HCT116 (cell line): ENCODE results near the gene TMEM223.

Source experiments
- POLR2A ChIP-seq: IDR thresholded peaks from 2 replicates; pipeline ENCODE4 v1.7.0; 2011; ENCODE audit warnings: borderline replicate concordance; ENCODE audit not compliant: insufficient read depth, insufficient read length; ENCODE audit errors: extremely low read depth
- POLR2AphosphoS5 ChIP-seq: IDR thresholded peaks from 2 replicates; pipeline ENCODE4 v1.6.1; 2011; ENCODE audit warnings: mild to moderate bottlenecking, low read depth, low read length, moderate library complexity

- TF ChIP-seq POLR2A (no peak), POLR2AphosphoS5 (no peak)
Measured at GRCh38 chr11:62823677-62824076, 31.9 kb upstream of the TMEM223 start.
